Adipocyte (in vitro differentiated cells): ENCODE data around the gene LRRC25.
A peak's percentile ranks its signal among the peaks of the same experiment; 100 is the strongest.
"Not testable (repeated sequence)": the region's sequence is repeated elsewhere in the genome, so short reads cannot be mapped to it uniquely, and the experiment has no call there.

Source experiments
- DNase-seq: peaks from one replicate; pipeline ENCODE4 v3.0.0-alpha.2; 2015; ENCODE audit warnings: low read depth
- H3K27me3 ChIP-seq: replicated peaks from 2 replicates; pipeline ENCODE4 v1.7.0; 2013; ENCODE audit warnings: mild to moderate bottlenecking, low read length, moderate library complexity; ENCODE audit not compliant: control insufficient read depth, insufficient read depth
- H3K36me3 ChIP-seq: 2 replicates; pipeline ENCODE4 v1.7.0; 2013; ENCODE audit warnings: low read length, mild to moderate bottlenecking, moderate library complexity; ENCODE audit not compliant: control insufficient read depth, insufficient read depth, severe bottlenecking
- H3K4me1 ChIP-seq: 2 replicates; pipeline ENCODE4 v1.7.0; 2013; ENCODE audit warnings: mild to moderate bottlenecking, low read length, moderate library complexity; ENCODE audit not compliant: control insufficient read depth, insufficient read depth
- H3K4me3 ChIP-seq: 2 replicates; pipeline ENCODE4 v1.7.0; 2013; ENCODE audit warnings: mild to moderate bottlenecking, low read length, moderate library complexity
- H3K9ac ChIP-seq: 2 replicates; pipeline ENCODE4 v1.7.0; 2013; ENCODE audit warnings: mild to moderate bottlenecking, low read length, moderate library complexity
- H3K9me3 ChIP-seq: 2 replicates; pipeline ENCODE4 v1.7.0; 2013; ENCODE audit warnings: mild to moderate bottlenecking, low read length, moderate library complexity; ENCODE audit not compliant: control insufficient read depth

The LRRC25 gene

DNA sequence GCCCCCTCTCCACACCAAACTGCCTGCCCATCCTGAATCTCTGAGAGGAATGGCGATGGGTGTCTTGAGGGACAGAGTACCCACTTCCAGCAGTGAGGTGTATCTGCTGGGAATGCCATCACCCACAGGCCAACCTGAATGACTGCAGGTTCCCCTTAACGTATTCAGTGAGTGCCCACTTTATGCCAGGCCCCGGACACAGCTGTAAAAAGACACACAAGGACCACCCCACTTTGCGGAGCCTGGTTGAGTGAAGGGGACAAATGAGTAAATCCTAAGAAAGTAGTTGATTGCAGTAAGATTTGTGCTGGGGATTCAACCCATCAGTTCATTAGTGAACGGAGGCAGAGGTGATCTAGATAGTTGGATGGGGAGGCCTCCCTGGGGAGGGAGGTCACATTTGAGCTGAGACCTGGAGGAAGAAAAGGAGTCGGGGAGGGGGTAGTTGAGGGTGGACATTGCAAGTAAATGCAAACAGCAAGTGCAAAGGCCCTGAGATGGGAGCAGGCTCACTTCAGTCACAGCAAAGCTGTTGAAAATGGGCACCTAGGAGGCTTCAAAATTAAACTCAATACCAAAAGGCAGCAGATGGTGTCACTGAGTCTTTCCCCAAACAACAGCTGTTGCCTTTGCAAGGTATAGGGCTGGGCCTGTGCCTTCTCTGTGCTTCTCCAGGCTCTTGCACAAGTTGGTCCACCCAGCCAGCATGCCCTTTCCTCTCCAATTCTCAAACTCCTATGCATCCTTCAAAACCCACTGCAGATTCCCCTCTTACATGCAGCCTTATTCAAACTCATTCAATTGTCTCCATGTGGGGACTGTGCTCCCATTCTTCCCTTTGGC lies 7.1 kb downstream of the LRRC25 start:
- Histone ChIP-seq H3K4me1 (peaks cover 11% of the 10 kb centered on the region), H3K9ac (no peak overlapping the region), H3K9me3 (no peaks in the 10 kb centered on the region), H3K27me3 (no peaks in the 10 kb centered on the region), H3K36me3 (no peaks in the 10 kb centered on the region), H3K4me3 (no peak overlapping the region)
- DNase-seq: no peak

DNA sequence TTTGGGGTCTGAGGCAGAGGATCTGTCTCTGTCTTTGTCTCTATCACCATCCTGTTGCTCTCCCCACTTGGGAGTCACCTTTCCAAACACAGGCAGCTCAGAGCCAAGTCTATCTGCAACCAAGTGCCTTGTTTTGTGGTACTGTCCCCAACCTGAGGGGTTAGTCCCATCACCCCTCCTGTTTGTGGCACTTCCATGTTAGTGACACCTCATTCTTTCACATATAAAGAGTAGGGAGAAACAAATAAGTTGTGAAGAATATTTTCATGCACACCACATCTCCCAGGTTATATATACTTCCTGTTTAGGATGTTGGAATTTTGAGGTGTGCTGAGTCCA lies 7.7 kb downstream of the LRRC25 start:
- no peak for DNase-seq
- Histone ChIP-seq H3K4me1 (peaks cover 11% of the 10 kb centered on the region), H3K36me3 (no peaks in the 10 kb centered on the region), H3K4me3 (no peak overlapping the region), H3K9me3 (no peaks in the 10 kb centered on the region), H3K9ac (no peak overlapping the region), H3K27me3 (no peaks in the 10 kb centered on the region)

DNA sequence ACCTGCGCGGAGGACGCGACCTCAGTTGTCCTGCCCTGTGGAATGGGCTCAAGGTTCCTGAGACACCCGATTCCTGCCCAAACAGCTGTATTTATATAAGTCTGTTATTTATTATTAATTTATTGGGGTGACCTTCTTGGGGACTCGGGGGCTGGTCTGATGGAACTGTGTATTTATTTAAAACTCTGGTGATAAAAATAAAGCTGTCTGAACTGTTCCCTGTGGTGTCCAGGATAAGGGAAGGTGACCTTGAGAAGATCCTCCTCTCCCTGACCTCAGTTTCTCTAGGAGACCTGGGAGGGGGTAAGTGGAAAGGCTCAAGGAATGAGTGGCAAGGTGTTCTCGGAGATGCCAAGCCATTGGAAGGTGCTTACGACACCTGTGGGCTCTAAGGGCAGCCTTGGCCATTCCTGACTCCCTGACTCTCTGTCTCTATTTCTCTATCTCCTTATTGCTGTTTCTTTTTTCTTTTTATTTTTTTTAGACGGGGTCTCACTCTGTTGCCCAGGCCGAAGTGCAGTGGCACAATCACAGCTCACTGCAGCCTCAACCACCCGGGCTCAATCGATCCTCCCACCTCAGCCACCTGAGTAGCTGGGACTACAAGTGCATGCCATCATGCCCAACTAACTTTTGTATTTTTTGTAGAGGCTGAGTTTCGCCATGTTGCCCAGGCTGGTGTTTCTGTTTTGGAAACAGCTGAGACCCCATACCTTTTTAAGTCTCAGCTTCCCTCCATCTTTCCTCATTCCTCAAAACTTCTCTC lies 8.3 kb downstream of the LRRC25 start:
- H3K9me3 ChIP-seq: no peaks in the 10 kb centered on the region
- peak overlapping the region; percentile 79 for H3K4me3 ChIP-seq
- no peaks in the 10 kb centered on the region for H3K27me3 ChIP-seq
- H3K36me3 ChIP-seq: no peaks in the 10 kb centered on the region
- H3K4me1 ChIP-seq: peaks cover 11% of the 10 kb centered on the region
- DNase-seq: no peak
- peak overlapping the region; percentile 81 for H3K9ac ChIP-seq

DNA sequence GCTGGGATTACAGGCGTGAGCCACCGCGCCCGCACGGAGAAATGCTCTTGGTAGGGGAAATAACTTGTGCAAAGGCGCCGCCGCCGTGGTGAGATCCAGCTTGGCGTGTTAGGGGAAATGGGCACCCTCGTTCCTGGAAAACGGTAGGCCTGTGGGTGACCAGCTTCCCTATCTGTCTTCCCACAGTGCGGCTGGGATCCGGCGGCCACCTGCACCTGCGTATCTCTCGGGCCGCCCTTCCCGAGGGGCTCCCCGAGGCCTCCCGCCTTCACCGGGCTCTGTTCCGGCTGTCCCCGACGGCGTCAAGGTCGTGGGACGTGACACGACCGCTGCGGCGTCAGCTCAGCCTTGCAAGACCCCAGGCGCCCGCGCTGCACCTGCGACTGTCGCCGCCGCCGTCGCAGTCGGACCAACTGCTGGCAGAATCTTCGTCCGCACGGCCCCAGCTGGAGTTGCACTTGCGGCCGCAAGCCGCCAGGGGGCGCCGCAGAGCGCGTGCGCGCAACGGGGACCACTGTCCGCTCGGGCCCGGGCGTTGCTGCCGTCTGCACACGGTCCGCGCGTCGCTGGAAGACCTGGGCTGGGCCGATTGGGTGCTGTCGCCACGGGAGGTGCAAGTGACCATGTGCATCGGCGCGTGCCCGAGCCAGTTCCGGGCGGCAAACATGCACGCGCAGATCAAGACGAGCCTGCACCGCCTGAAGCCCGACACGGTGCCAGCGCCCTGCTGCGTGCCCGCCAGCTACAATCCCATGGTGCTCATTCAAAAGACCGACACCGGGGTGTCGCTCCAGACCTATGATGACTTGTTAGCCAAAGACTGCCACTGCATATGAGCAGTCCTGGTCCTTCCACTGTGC lies 9.1 kb downstream of the LRRC25 start:
- peak; percentile 76 for DNase-seq
- H3K4me3 ChIP-seq: peak overlapping the region; percentile 79
- H3K36me3 ChIP-seq: no peaks in the 10 kb centered on the region
- peak overlapping the region; percentile 81 for H3K9ac ChIP-seq
- H3K9me3 ChIP-seq: no peaks in the 10 kb centered on the region
- H3K27me3 ChIP-seq: no peaks in the 10 kb centered on the region
- peaks cover 11% of the 10 kb centered on the region for H3K4me1 ChIP-seq

DNA sequence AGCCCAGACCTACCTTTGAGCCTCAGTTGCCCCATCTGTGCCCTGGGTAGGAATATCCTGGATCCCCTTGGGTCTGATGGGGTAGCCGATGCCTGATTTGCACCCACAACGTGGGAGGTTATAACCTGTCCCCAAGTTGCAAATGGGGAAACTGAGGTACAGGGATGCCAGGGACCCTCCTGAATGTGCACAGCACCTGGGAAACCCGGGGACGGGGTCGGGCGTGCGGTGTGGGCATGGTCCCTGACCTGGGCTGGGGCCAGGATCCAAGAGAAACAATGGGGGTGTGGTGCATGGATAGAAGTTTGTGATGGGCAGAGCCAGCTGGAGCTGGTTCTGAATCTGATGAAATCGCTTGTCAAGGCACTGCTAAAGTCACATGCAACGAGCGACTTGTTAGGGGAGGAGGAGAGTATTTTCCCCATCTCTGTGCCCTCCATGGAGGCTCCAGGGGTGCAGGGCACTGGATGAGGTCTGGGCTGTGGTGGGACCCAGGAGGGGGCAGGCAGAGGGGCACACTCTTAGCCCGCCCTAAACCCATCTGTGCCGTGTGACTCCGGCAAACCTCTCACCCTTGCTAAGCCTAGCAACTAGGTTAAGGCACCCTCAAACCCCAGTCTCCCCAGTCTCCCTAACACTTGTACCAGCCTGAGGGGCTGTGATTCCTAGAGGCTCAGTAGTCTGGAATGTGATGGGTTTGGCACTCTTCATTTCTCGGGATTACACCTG lies 10.7 kb downstream of the LRRC25 start:
- H3K36me3 ChIP-seq: no peaks in the 10 kb centered on the region
- H3K27me3 ChIP-seq: no peaks in the 10 kb centered on the region
- H3K4me1 ChIP-seq: peaks cover 11% of the 10 kb centered on the region
- H3K9ac ChIP-seq: peak overlapping the region; percentile 81
- no peaks in the 10 kb centered on the region for H3K9me3 ChIP-seq
- peak; percentile 62 for DNase-seq
- H3K4me3 ChIP-seq: peak overlapping the region; percentile 79

DNA sequence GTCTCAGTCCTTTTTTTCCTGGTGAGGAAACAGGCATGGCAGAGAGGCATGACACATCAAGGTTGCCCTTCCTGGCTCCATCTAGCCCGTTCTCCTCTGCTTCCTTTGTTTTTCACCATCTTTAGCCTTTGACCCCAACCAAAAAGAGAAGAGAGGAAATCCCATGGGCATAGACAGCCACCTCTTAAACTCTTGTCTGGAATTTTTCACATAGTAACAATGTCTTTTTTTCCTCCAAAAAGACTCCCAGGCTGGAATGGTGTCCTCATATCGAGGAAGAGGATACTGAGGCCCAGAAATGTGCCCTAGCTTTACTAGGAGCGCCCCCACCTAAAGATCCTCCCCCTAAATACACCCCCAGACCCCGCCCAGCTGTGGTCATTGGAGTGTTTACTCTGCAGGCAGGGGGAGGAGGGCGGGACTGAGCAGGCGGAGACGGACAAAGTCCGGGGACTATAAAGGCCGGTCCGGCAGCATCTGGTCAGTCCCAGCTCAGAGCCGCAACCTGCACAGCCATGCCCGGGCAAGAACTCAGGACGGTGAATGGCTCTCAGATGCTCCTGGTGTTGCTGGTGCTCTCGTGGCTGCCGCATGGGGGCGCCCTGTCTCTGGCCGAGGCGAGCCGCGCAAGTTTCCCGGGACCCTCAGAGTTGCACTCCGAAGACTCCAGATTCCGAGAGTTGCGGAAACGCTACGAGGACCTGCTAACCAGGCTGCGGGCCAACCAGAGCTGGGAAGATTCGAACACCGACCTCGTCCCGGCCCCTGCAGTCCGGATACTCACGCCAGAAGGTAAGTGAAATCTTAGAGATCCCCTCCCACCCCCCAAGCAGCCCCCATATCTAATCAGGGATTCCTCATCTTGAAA lies 11.5 kb downstream of the LRRC25 start, which contains the start of gene GDF15:
Gene GDF15, plus strand, starts transcription at position 484 of the 868 bp plus-strand sequence. Its CDS starts 32 bp downstream, at position 516.
- peak; percentile 43 for DNase-seq
- no peaks in the 10 kb centered on the region for H3K9me3 ChIP-seq
- H3K27me3 ChIP-seq: no peaks in the 10 kb centered on the region
- peak within 1 kb of the TSS; percentile 79 for H3K4me3 ChIP-seq
- H3K4me1 ChIP-seq: peaks cover 11% of the 10 kb centered on the region
- H3K9ac ChIP-seq: peak within 1 kb of the TSS; percentile 81
- no peaks in the 10 kb centered on the region for H3K36me3 ChIP-seq

DNA sequence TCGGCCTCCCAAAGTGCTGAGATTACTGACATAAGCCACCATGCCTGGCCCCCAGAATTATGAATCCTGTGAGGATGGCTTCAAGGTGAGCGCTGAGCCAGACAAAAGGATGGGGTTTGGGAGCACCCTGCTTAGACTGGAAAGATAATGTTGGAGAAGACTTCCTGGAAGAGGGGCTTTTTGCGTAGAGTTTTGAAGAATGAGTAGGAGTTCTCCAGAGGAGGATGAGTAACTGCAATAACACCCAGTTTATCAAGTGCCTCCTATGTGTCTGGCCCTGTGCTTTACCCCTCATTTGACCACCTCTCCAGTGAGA lies 12.1 kb downstream of the LRRC25 start:
- Histone ChIP-seq H3K36me3 (no peaks in the 10 kb centered on the region), H3K9me3 (no peaks in the 10 kb centered on the region), H3K9ac (no peak overlapping the region), H3K4me1 (peaks cover 15% of the 10 kb centered on the region), H3K27me3 (no peaks in the 10 kb centered on the region), H3K4me3 (no peak overlapping the region)
- no peak for DNase-seq

DNA sequence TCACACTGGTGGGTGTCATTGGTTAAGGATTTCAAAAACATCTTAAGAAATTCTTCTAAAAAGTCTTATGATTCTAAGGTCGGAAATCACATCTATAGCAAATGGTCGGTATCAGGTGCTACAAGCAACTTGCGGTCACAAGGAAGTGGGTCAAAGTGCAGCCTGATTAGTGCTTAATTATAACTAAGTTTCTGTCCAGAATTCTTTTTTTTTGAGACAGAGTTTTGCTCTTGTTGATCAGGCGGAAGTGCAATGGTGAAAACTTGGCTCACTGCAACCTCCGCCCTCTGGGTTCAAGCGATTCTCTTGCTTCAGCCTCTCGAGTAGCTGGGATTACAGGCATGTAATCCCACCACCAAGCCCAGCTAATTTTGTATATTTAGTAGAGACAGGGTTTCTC lies 12.6 kb downstream of the LRRC25 start:
- peaks cover 19% of the 10 kb centered on the region for H3K4me1 ChIP-seq
- no peak for DNase-seq

DNA sequence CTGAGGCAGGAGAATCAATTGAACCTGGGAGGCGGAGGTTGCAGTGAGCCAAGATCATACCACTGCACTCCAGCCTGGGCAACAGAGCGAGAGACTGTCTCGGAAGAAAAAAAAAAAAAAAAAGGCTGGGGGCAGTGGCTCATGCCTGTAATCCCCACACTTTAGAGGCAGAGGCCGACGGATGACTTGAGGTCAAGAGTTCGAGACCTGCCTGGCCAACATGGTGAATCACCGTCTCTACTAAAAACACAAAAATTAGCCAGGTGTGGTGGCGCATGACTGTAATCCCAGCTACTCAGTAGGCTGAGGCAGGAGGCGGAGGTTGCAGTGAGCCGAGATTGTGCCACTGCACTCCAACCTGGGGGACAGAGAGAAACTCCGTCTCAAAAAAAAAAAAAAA lies 13.8 kb downstream of the LRRC25 start:
- H3K9me3 ChIP-seq, H3K27me3 ChIP-seq, H3K36me3 ChIP-seq, H3K4me3 ChIP-seq, H3K9ac ChIP-seq, DNase-seq: not testable (repeated sequence)
- H3K4me1 ChIP-seq: peaks cover 24% of the 10 kb centered on the region

More for the DNA sequence above, 12.6 kb downstream of the LRRC25 start:
- H3K9ac ChIP-seq: no peak overlapping the region
- no peak overlapping the region for H3K4me3 ChIP-seq
- no peaks in the 10 kb centered on the region for H3K36me3 ChIP-seq
- H3K9me3 ChIP-seq: no peaks in the 10 kb centered on the region
- no peaks in the 10 kb centered on the region for H3K27me3 ChIP-seq

DNA sequence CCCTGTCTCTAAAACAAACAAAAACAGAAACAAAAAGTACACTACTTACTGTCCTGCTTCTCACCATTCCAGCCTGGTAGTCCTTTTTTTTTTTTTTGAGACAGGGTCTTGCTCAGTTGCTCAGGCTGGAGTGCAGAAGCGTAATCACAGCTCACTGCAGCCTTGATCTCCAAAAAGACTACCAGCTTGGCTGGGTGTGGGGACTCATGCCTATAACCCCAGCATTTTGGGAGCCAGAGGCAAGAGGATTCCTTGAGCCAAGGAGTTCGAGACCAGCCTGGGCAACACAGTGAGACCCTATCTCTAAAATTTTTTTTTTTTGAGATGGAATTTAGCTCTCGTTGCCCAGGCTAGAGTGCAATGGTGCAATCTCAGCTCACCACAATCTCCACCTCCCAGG lies 16.6 kb downstream of the LRRC25 start:
- Histone ChIP-seq H3K36me3 (no peaks in the 10 kb centered on the region), H3K4me3 (no peak overlapping the region), H3K9ac (peak overlapping the region; percentile 32), H3K27me3 (no peaks in the 10 kb centered on the region), H3K4me1 (peaks cover 22% of the 10 kb centered on the region), H3K9me3 (no peaks in the 10 kb centered on the region)
- no peak for DNase-seq
